HG02678 (cell line): ENCODE data around the gene WIPF3.

ENCODE experiments used
- ATAC-seq: cut with Tn5 transposase; IDR thresholded peaks from one replicate; pipeline ENCODE4 v1.9.1; 2021; ENCODE audit warnings: mild to moderate bottlenecking, moderate library complexity; ENCODE audit not compliant: unreplicated experiment

WIPF3 gene

DNA sequence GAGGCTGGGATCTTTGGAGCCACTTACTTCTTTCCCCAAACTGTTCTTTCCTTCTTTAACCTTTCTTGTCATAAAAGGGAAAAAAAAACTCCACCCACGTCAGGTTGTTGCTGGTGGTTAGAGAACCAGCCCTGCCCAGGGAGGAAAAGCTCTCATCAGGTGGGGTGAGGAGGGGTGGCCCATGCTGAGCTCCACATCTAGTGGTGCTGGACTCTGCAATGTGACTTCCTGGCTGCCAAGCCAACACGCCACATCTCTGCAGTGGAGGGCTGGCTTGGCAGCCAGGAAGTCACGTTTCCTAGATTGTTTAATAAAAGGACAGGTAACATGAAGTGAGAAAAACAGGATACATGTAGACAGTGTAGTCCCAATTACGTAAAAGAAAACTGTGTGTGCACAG, 37.4 kb downstream of the WIPF3 start:
- no peak for ATAC-seq

DNA sequence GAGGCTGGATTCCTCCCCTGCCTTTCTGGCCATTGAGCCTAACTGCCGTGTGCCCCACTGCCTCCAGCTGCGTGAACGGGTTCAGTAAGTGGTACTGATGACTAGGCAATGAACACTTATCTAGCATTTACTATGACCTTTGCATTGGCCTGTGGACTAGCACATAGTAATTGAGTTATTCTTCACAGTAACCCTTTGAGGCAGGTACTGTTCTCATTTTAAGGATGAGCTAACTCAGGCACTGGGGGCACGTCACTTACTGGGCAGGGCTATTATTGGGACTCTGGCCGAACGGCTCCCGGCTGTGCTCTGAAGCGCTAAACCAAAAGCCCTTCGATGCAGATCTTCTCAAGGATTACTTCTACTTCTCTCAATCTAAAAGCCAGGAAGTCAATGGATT, 38.3 kb downstream of the WIPF3 start:
- ATAC-seq: no peak

DNA sequence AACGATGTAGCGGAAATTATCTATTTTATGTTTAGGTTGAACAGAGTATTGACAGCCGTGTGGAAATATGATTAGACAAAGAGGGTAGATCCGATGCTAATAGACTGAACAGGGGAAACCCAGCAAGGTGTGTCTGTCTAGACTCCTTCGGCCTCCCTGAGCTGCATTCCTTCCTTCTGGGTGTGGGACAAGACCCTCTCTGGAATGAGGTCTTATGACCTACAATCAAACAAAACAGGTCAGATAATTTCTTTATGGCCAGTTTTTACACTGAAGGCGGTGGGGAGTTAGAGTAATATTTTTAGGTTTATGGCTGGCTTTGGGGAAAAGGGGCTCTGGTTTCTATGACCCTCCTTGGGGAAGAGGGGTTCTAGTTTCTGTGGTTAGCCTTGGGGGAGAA, 41.2 kb downstream of the WIPF3 start:
- ATAC-seq: no peak

- no peak for ATAC-seq
These were observed 41.6 kb downstream of the WIPF3 start for GRCh38 chr7:29847916-29848315.

DNA sequence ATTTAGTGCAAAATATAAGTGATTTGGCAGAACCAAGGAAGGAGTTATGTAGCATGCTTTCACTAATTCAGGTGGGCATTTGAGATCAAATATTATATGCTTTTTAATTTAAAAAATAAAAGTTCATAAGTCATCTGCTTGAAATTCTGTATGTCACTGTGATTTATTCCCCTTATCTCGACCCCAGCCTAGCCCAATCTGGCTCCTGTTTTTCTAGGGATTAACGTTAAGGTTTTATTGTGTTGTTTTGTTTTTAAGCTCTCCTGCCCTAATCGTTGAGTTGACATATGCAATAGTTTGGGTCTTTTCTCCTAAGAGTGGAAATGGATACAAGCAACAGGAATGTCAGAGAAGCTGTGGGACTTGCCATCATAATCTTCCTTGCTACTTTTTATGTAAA, 42.6 kb downstream of the WIPF3 start:
- no peak for ATAC-seq

- no peak for ATAC-seq
These were observed 45.2 kb downstream of the WIPF3 start for GRCh38 chr7:29851487-29851886.

DNA sequence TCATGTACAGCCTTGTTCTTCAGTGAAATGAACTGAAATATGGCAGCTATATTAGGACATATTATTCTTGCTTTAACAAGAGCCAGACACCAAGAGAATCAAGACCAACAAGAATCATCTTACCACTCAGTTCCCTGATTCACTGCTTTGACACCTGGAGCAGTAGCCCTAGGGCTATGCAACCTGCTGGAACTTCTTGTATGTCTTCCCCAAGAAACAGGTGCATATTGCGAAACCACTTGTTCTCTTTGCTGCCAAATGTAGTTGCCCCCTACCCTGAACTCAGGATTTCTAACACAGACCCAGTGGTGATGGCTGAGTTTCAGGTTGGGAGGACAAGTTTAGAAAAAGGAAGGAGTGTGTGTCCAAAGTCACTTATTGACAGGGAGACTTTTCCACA, 46.1 kb downstream of the WIPF3 start:
- no peak for ATAC-seq

GRCh38 chr7:29853072-29853471, 46.8 kb downstream of the WIPF3 start:
- no peak for ATAC-seq

GRCh38 chr7:29853789-29854188, 47.5 kb downstream of the WIPF3 start:
- ATAC-seq: no peak

- ATAC-seq: no peak
These were observed 48.1 kb downstream of the WIPF3 start for GRCh38 chr7:29854257-29854938.

DNA sequence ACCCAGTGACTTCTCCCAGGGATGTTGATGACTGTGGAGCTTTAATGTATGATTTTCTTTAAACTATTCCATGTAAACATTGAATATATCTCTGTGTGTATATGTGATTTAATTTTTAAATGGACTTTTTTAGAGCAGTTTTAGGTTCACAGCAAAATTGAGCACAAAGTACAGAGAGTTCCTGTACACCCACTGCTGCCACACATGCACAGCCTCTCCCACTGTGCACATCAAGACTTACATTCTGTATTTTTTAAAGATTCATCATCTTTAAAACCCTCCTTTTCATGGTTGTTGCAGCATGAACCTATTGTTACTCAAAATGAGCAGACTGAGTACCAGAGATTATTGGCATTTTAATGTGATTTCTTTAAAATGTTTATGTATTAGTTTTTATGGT, 51.3 kb downstream of the WIPF3 start:
- no peak for ATAC-seq

DNA sequence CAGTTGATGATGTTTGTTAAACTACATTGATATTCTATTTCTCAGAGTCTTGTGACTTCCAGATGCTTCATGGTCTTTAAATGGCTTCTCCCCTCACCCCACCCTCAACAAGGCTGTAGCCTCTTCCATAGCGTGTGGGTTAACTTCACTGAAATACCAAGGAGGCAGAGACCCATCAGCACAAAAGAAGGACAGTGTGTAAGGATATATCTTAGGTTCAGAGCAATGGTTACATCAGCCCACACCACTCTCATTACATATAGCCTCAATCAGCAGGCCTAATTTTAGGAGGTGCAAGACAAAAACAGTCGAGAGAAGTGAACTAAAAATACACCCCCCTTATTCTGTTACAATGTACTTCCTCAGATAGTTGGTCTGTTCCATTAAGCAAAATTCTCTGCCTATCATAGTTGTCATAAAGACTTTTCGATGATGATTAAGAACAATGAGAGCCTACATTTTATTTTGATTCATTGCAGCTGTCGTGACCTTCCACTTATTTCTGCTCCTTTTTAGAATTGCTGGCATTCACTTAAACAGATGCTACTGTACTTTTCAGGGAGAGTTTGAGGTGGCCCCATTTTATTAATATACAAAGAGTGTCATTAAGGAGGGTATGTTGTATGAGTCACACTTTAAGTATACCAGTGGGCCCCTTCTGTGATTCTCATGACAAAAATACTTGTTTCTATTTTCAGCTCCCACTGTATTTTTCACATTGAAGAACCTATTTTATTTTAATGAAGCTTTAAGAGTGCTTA, 52.1 kb downstream of the WIPF3 start:
- no peak for ATAC-seq

DNA sequence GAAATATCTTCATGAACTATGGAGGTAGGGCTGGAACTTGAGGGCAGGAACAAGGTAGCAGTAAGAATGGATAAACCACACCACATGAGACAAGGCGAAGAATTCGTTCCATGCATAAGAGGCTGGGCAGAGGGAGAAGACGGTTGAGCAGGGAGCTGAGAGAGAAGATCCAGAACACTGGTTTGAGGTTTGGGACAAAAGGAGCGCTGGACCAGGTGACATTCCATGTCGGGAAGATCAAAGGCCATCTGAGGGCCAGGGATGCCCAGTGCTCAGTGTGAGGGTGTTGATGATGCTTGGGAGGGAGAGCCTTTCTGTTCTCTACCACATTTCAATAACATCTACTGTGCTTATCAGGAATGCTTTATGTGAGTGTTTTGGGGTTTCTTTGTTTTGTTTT, 52.8 kb downstream of the WIPF3 start:
- no peak for ATAC-seq

DNA sequence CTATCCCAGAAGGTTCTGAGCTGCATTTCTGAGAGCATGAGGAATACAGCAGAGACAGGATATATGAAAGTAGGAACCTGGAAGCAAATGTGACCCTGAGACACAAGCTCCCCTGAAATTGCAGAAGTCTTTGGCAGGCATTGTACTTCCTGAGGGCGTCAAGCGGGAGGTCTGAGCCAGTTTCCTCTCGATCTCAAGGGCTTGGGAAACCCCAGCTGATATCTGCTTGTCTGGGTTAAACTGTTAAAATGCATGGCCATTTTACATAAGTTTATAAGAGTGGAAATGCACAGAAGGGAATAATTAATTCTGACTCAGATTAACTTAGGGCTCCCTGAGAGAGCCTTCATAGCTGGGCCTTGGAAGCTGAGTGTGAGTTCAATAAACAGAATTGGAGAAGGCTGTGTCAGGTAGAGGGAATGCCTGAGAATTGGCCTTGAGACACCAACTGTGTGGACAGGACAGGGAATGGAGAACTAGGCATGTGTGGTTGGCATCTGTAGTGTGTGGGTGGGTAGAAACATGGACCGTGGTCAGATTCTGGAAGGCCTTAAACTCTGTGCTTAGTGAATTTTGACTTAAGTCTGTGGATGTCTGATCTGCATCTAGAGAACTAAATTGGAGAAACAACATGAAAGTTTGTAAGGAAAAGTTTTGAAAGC, 53.3 kb downstream of the WIPF3 start:
- no peak for ATAC-seq

GRCh38 chr7:29860186-29860585, 53.9 kb downstream of the WIPF3 start:
- no peak for ATAC-seq

- ATAC-seq: no peak
These were observed 55.6 kb downstream of the WIPF3 start for GRCh38 chr7:29861884-29862283.

- ATAC-seq: no peak
These were observed 58.3 kb downstream of the WIPF3 start for GRCh38 chr7:29864656-29865055.

GRCh38 chr7:29865526-29865925, 59.2 kb downstream of the WIPF3 start:
- ATAC-seq: no peak

DNA sequence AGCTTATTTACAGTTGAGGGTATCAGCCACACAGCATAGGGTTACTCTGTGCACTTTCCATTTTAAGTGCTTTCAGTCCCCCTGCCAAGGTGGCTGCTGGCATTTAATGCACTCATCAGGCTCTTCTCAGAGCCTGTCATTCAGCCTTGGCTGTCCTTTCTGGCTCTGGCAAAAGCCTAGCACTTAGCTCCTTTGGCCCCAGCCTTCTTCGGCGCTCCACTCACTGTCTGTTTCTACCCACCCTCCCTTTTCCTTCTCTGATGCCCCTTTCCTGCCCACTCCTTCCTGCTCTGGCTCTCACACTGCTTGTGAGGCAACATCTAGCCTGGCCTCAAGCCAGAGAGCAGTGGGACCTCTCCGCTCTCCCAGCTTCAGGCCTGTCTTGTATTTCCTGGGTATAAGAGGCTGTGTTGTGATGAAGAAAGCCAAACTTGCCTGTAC, 60.2 kb downstream of the WIPF3 start:
- ATAC-seq: no peak

GRCh38 chr7:29871787-29872398, 65.6 kb downstream of the WIPF3 start:
- ATAC-seq: no peak

GRCh38 chr7:29873644-29874294, 67.5 kb downstream of the WIPF3 start:
- ATAC-seq: no peak
